AG04449 (cell line): ENCODE results near the gene DHX15.

ENCODE experiments used
- CTCF ChIA-PET: fragments of 350-600 bp; formaldehyde crosslinking; extraction: SDS; loops from one replicate; lab custom pipeline; 2021; ENCODE audit warnings: antibody characterized with exemption; lab: Yijun Ruan, JAX
- POLR2A ChIA-PET: fragments of 400-600, 350-600 bp; formaldehyde crosslinking; extraction: SDS; loops from one replicate; lab custom pipeline; 2020; ENCODE audit warnings: antibody characterized with exemption, inconsistent platforms; lab: Yijun Ruan, JAX
- DNase-seq: peaks from one replicate; pipeline ENCODE4 v3.0.0-alpha.2; 2010; ENCODE audit warnings: low read depth, low spot score
- H3K4me3 ChIP-seq: 2 replicates; pipeline ENCODE4 v1.5.1; 2011; ENCODE audit warnings: low read depth, mild to moderate bottlenecking, control low read depth, low read length
- CTCF ChIP-seq: IDR thresholded peaks from one replicate; pipeline ENCODE4 v1.5.1; 2011; ENCODE audit warnings: mild to moderate bottlenecking, moderate library complexity, low read length, control low read depth, inconsistent platforms; ENCODE audit not compliant: insufficient read depth; ENCODE audit errors: missing control alignments

Gene DHX15

GRCh38 chr4:24569662-24570061 lies 14.7 kb downstream of the DHX15 start:
- H3K4me3 ChIP-seq: no peak overlapping the region
- no peak for TF ChIP-seq CTCF
- DNase-seq: no peak
- CTCF ChIA-PET: interaction anchor here (0.9 kb wide), 2 partner anchors 12 to 410 kb away, joined by 3 read pairs; no protein-coding TSS in a partner anchor
- POLR2A ChIA-PET: no interaction called here

- H3K4me3 ChIP-seq: no peak overlapping the region
- POLR2A ChIA-PET: interaction anchor here (0.8 to 1.5 kb wide), 2 partner anchors 9 to 16 kb away, joined by 3 to 5 read pairs; partner anchors contain the start of gene DHX15
- TF ChIP-seq CTCF: no peak
- CTCF ChIA-PET: interaction anchor here (0.7 to 1.7 kb wide), 2 partner anchors 11 to 79 kb away, joined by 3 to 4 read pairs; no protein-coding TSS in a partner anchor
- DNase-seq: no peak
Measured at GRCh38 chr4:24568425-24568824, 15.9 kb downstream of the DHX15 start.

- ChIA-PET CTCF (interaction anchor here (1.2 to 2.9 kb wide), 2 partner anchors 14 to 747 kb away, joined by 3 to 16 read pairs; partner anchors contain the start of gene ZCCHC4), POLR2A (interaction anchor here (0.9 kb wide), 1 partner anchor 19 kb away, joined by 4 read pairs; the partner anchor contains the start of gene DHX15)
- no peak for DNase-seq
- TF ChIP-seq CTCF: no peak
- H3K4me3 ChIP-seq: no peak overlapping the region
Measured at GRCh38 chr4:24565054-24565453, 19.3 kb downstream of the DHX15 start.

GRCh38 chr4:24564488-24564887 lies 19.9 kb downstream of the DHX15 start:
- ChIA-PET CTCF (interaction anchor here (1.2 to 2.9 kb wide), 2 partner anchors 13 to 748 kb away, joined by 3 to 16 read pairs; partner anchors contain the start of gene ZCCHC4), POLR2A (interaction anchor here (0.9 kb wide), 1 partner anchor 20 kb away, joined by 4 read pairs; the partner anchor contains the start of gene DHX15)
- TF ChIP-seq CTCF: no peak
- H3K4me3 ChIP-seq: no peak overlapping the region
- no peak for DNase-seq

- no peak for DNase-seq
- ChIA-PET CTCF (interaction anchor here (0.9 to 1.1 kb wide), 2 partner anchors 11 to 14 kb away, joined by 3 to 6 read pairs; no protein-coding TSS in a partner anchor), POLR2A (no interaction called here)
- H3K4me3 ChIP-seq: no peak overlapping the region
- TF ChIP-seq CTCF: no peak
Measured at GRCh38 chr4:24561438-24562139, 22.8 kb downstream of the DHX15 start.

- ChIA-PET POLR2A (no interaction called here), CTCF (interaction anchor here (0.9 to 1.4 kb wide), 5 partner anchors 9 to 73 kb away, joined by 3 to 6 read pairs (median 4); no protein-coding TSS in a partner anchor)
- no peak overlapping the region for H3K4me3 ChIP-seq
- DNase-seq: peak; percentile 55
- no peak for TF ChIP-seq CTCF
Measured at GRCh38 chr4:24560868-24561368, 23.4 kb downstream of the DHX15 start.
